ENCODE data around the gene MUC6. TPM values are rescaled to one million over a fixed set of nuclear protein-coding genes. Genes with fewer than 3 reads are reported as not detected.

The MUC6 gene
- total RNA-seq, 2 donors from 2014 or later, result not detected

DNA sequence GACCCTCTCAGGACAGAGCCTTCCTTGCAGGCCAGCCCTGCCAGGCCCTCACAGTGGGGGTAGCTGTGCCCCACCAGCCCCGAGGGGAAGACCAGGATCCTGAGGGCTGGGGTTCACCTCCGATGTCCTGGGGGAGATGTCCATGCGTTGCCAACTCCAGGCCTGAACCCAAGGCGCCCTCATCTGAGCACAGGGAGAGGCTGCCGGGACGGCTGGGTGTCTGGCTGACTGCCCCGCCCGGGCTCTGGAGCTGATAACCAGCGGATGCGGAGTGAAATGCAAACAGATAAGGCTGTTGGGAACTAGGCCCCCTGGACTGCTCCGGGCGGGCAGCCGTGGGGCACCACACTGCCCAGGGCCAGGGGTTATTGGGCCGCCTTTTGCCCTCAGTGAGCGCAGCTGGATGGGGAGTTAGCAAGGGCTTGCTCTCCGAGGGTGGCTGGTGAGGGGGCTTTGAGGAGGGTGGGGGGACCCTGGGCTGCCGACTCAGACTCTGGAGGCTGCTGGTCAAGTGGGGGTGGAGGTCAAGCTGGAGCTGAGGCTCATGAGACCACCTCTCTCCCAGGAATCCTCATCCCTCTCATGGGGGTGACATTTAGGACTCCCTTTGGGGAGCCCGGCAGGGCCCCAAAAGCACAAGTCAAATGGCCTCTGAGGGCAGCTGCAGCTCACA lies 5.6 kb upstream of the MUC6 start:
- intact Hi-C loops (cut with DNase I), result loop anchor here in 1 of 2 donors (10.0 kb wide), 1 partner anchor 177 kb away; no protein-coding TSS in a partner anchor
- DNase-seq (ENCODE audit: low spot score), result peak; percentile 73

DNA sequence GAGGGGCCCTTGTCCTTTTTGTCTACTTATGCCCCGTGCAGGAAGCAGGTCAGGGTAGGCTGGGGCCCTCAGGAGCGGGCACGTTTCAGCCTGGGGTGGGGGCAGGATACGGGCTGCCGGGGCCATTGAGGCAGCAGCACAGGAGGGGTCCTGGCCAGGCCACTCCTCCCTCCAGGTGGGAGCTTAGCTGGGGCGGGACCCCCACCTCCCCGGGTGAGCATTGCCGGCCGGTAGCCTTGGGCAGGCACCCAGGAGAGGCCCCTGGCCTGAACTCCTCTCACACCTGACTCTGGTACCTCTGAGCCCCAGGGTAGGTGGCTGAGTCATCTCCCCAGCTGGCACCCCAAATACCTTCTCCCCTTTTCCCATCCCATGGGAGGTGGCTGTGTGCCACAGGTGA lies 5.0 kb upstream of the MUC6 start:
- intact Hi-C loops (cut with DNase I), result loop anchor here in 1 of 2 donors (10.0 kb wide), 1 partner anchor 177 kb away; no protein-coding TSS in a partner anchor

DNA sequence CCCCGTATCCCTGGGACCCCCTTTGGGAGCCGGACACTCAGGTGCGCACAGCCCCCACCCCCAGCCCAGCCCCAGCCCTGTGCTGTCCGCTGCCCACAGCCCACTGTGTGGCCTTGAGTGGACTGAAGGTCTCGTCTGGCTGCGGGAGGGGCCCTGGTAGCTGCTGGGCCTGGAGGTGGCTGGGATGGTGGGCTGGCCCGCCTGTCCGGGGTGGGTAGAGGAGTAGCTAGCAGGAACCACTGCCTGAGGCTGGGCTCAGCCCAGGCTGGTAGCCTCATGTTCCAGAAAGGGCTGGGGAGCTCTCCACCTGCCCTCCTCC lies 4.6 kb upstream of the MUC6 start:
- DNase-seq (ENCODE audit: low spot score), result peak; percentile 72
- intact Hi-C loops (cut with DNase I), result loop anchor here in 1 of 2 donors (10.0 kb wide), 1 partner anchor 176 kb away; no protein-coding TSS in a partner anchor

More for the DNA sequence above, 5.0 kb upstream of the MUC6 start:
- peak; percentile 72 for DNase-seq (ENCODE audit: low spot score)

DNA sequence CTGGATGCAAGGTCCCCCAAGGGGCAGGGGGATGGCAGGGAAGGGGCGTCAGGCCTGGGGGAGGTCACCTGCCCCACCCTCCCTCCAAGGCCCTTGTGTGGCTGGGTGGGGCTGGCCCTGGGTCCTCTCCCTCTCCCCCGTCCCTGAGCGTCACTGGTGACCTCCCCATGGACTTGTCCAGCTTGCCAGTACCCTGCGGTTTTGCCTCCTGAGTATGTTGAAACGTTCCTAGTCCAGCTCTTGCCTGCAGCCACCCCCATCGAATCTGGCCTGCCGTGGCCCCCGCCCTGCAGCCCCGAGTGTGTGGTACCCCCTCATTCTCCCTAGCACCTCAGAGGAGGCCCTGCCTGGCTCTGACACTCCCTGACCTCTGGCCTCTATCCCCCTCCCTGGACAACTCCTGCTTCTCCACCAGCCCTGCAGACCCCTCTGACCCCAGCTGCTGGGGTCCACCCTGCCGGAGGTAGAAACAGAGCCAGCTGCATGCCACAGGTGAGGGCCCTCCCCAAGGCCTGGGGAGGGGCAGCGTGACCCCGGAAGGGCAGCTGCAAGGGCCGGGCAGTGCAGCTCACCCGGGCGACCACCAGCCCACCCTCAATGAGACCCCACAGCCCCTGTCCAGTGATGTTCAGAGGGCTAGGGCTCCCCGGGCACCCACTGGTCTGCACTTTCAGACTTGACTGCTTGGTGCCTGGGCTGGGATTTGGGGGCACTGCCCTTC lies 4.1 kb upstream of the MUC6 start:
- intact Hi-C loops (cut with DNase I), result loop anchor here in 1 of 2 donors (10.0 kb wide), 1 partner anchor 176 kb away; no protein-coding TSS in a partner anchor
- DNase-seq (ENCODE audit: low spot score), result no peak

DNA sequence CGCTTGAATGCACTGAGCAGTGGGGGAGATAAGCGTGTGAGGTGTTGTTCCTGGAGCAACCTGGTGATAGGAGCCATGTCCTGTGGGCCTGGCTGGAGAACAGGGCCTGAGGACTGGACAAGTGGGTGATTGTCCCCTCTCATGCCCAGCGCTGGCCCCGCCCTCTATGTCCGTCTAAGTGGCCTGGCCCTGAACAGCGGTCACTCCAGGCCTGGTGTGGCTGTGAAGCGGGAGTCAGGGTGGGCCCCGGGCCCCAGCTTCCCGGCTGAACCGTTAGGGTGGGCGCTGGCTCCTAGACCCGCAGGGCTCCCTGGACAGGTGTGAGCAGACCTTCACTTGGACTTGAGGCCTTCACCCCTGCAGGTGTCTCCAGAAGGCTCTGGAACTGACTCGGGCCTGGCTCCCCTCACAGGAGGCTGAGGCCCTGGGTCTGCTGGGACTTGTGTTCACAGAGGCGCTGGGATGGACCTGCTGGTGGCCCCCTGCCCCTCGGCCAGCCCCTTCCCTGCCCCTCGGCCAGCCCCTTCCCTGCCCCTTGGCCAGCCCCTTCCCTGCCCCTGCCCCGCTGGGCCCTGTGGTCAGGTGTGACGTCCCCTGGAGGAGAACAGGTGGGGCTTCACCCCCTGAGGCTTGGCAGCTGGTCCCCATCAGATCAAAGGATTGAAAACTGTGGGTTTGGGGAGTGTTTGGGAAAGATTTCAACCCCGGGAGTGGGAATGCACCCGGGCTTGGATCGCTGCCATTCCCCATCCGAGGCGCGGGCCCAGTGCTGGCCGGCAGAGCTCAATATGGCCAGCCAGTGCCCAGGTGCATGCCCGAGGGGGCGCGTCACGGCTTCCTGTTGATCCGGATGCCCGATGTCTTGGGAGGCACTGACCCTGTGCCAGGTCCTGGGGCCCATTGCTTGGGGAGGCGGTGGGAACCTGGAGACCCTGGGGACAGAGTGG lies 3.2 kb upstream of the MUC6 start:
- DNase-seq (ENCODE audit: low spot score), result no peak

DNA sequence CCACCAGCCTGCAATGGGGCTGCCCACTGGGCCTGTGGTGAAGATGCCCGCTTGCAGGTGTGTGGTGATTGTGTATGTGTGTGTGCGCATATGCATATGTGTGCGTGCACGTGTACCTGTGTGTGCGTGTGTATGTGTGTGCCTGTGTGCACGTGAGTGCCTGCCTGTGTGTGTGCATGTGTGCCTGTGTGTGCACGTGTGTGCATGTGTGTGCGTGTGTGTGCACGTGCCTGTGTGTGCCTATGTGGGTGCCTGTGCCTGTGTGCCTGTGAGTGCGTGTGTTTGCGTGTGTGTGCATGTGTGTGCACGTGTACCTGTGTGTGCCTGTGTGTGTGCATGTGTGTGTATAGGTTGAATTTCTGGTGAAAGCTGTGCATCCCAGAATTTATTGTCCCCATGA lies 2.4 kb upstream of the MUC6 start:
- DNase-seq (ENCODE audit: low spot score), result no peak
- intact Hi-C loops (cut with DNase I), result no loop called here

More for the DNA sequence above, 3.2 kb upstream of the MUC6 start:
- intact Hi-C loops (cut with DNase I), result loop anchor here in 1 of 2 donors (10.0 kb wide), 1 partner anchor 175 kb away; no protein-coding TSS in a partner anchor

DNA sequence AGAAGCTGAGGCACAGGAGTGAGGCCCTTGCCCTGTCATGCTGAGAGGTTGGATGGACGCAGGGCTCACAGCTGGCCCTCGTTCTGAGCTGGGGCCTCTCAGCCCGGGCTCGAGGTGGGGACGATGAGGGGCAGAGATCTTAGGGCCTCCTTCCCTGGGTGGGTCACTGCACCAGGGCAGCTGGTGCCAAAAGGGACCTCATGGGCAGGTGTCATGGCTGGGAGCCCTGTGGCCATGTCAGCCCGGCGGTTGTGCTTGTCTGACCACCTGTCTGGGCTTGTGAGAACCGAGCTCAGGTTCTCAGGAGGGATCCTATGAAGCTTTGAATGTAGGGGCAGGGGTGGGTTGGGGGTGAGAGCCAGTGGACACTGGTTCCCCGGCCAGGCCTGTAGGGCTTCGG lies 1.8 kb upstream of the MUC6 start:
- intact Hi-C loops (cut with DNase I), result no loop called here
- no peak for DNase-seq (ENCODE audit: low spot score)

DNA sequence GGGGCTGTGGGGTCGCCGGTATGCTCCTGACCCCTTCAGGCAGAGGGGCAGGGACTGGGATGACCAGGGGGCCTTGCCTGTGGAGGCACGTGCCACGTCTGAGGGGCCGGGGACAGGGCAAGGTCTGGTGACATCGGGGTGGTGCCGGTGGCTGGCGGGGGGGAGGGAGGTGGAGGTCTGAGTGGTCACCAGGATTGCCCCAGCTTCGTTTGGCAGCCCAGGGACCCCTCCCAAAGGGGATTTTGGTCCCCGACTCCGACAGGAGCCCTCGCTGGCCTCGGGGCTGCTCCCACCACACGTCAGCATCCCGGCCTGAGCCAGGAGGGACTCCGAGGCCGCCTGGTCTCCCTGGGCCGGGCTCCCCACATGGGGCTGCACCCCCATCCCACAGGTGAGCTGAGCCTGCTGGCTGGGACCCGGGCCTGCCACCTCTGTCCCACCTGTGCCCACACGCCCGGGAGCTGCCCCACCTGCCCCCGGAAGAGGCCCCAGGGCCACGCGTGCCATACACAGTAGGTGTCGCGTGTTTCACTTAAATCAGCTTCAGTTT lies 1.1 kb upstream of the MUC6 start:
- intact Hi-C loops (cut with DNase I), result no loop called here
- no peak for DNase-seq (ENCODE audit: low spot score)

DNA sequence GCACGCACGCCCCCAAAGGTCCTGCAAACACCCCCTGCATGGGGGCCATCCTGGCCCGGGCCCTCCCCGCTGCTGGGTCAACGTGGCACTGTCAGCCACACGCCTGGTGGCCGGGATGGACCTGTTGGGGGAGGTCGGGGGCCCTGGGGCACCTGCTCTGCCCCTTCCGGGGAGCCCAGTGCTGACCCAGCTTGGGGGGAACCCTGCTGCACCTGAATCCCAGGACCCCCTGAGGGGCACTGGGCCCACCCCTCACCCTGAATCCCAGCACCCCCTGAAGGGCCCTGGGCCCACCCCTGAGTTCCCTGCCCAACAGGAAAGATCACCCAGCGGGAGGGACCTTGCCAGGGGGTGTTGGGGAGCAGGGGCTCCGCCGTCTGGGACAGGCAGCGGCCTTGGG lies 413 bp upstream of the MUC6 start:
- intact Hi-C loops (cut with DNase I), result no loop called here
- DNase-seq (ENCODE audit: low spot score), result no peak

DNA sequence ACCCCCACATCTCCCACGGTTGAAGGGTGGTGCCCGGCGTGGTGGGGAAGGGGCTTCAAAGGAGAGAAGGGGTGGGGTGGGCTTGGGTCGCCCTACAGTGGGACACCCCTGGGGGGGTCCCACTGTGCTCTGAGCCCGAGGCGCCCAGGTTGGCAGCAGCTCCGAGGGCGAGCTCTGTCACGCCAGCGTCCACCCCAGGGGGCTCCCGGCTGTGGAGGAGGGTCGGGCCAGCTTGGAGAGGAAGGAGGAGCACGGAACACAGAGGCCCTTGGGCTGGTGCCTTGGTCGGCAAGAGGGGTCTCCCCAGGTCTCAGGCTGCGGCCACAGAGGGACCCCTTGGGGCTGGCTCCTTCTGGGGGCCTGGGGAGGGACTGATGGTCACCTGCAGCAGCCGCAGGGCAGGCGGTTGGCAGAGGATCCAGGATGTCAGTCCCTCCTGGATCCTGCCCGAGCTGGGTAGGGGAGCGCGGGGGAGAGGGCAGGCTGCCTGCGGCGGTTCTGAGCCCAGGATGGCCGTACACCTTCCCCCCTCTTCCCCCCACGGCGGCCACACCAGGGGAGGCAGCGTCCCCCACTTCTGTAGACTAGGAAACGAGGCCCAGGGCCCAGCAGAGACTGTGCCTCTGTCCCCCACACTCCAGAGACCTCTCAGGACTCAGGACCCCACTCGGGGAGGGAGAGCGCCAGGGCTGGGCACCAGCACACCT lies 788 bp downstream of the MUC6 start:
- intact Hi-C loops (cut with DNase I), result no loop called here
- no peak for DNase-seq (ENCODE audit: low spot score)

DNA sequence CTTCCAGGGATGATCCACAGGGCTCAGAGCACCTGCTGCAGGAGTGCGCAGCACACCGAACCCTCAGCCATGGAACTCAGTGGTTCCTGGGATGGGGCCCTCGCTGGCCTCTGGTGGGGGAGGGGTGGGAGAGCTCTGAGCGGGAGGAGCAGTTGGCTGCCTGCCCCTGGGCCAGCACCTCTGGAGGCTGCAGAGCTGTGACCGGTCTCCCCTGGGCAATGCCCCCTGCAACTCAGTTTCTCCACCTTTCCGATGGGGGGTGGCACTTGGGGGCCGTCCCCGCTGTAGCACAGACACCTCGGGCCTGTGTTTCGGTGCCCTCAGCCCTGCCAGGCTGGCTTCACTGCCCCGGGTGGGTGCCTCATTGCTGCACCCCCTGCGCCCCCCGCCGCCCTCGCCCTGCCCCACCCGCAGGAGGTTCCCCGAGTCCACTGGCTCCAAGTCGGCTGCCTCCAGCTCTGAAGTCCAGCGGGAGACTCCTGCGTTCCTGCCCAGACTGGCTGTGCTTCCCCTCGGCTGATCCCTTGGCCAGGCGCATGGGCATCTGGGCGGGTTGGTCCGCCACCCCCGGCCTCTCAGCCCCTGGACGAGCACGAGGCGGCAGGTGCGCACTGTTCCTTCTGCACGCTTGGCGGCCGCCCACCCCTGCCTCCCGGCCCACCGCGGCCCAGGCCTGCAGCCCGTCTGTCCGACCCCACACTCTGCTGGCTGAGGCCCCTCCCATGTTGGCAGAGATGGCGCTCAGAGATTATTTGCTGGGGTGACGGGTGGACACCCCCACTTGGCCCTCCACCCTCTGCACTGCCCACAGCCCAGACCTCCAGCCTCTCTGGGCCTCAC lies 1.8 kb downstream of the MUC6 start:
- DNase-seq (ENCODE audit: low spot score), result no peak
- intact Hi-C loops (cut with DNase I), result no loop called here

DNA sequence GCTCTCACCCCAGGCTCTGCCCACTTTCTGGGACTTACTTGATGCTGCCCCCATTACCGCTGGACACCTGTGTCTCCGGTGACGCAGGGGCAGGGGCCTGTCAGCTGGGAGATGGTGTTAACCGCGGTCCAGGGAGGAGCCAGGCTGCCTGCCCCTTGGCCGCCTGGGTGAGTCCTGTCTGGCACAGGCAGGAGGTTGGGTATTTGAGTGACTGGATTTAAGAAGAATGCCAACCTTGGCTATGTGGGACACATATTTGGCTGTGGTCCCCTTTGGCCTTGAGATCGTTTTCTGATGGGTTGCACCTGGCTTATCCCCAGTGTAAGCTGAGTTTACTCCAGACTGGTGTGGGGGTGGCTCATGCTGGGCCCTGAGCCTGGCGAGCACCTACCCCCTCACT lies 2.5 kb downstream of the MUC6 start:
- intact Hi-C loops (cut with DNase I), result no loop called here
- no peak for DNase-seq (ENCODE audit: low spot score)

DNA sequence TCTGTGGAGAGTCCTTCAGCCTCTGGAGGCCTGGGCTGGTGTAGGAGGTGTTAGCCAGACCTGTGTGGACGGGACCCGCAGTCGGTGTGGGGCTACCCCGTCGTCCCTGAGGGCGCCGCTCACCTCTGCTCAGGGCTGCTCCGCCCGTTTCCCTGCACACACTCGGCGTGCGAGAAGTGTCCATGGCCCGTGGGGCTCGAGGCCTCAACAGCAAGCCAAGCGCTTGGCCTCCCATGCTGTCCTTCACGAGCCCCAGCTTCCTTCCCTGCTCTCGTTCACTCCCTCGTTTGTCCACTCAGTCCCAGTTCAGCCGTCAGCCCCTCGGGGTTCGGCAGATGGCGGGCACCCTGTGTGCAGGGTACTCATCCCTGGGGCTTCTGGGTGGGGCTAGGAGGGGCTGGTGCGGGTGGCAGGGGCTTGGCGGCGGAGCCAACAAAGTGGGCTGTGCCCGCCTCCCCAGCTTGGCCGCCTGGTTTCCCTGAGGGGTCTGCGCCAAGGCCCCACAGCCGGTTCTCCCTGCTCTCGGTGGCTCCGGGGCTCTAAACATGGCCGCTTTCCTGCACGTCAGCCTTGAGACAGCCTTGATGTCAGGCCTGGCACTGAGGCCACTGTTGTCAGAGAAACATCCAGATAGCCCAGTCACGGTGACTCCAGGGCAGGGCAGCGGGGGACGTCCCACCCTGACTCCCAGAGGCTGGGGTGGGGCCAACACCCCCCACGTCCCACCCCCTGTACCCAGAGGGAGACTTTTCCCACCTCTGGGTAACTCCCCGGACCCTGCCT lies 3.3 kb downstream of the MUC6 start:
- DNase-seq (ENCODE audit: low spot score), result no peak

DNA sequence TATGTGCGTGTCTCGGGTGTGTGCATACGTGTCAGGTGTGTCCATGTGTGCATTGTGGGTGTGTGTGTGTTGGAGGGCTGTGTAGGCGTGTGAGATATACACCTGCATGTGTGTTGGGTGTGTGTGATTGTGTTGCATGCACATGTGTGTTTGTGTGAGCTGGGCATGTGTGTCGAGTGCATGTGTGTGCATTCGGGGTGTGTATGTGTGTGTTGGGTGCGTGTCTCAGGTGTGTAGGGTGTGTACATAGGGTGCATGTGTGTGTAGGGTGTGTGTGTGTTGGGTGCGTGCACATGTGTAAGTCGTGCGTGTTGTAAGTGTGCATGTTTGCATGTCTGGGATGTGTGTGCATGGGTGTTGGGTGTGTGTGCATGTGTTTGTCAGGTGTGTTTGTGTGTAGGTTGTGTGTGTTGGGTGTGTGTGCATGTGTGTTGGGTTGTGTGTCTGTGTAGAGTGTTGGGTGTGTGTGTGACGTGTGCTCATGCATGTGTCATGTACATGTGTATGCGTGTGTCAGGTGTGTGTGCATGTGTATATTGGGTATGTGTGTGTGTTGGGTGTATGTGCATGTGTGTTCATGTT lies 4.1 kb downstream of the MUC6 start:
- intact Hi-C loops (cut with DNase I), result no loop called here
- DNase-seq (ENCODE audit: low spot score), result no peak

More for the DNA sequence above, 3.3 kb downstream of the MUC6 start:
- intact Hi-C loops (cut with DNase I), result no loop called here

DNA sequence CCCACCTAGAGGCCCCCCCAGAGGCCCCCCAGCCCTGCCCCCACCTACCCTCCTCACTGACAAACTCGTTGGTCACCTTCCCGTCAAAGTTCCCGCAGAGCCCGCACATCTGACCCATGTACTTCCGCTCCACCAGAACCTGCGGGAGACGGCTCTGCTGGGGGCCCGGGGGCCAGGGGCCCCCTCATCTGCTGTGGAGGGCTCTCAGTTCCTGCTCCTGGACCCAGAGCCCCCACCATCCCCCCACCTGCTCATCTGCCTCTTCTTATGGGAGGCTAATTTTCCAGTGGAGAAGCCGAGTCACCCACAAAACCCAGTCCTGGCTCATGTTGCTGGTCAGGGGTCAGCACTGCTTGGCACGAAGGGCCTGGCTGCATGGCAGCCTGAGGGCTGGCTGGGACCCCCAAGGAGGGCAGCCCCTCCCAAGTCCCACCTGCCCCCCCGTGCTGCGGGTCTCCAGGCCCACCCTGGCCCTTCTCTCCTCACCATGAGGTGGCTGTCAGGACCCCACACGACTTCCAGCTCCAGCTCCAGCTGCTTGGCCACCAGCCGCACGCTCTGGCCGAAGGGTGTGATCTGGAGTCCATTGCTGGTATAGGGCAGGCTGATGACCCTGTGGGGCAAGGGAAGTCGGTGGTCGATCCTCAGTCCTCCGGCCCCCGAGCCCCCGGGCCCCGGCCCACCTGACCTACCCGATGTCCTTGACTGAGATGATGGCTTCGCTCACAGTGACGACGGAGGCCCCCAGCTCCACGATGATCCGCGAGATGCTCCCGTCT lies 5.2 kb downstream of the MUC6 start:
- intact Hi-C loops (cut with DNase I), result no loop called here
- no peak for DNase-seq (ENCODE audit: low spot score)

DNA sequence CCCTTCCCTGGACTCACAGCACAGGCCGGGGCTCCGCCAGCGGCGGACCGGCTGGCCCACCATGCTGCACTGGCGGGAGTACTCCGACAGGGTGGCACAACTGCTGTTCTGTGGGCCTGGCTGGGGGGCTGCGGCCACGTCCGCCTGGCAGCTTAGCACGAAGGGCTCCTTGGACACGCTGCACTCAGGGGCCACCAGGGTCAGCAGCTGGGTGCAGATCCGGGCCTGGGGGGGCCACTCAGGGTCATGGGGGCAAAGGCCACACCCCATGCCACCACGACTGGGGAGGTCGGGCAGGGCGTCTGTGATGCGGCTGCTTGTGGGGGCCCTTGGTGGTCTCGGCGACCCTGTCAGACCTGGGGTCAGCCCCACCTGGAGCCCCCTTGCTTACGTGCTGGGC lies 6.0 kb downstream of the MUC6 start:
- no peak for DNase-seq (ENCODE audit: low spot score)
- intact Hi-C loops (cut with DNase I), result no loop called here
